ENCODE results near the gene C11orf68.

The C11orf68 gene

GRCh38 chr11:65886826-65887722 lies 31.8 kb downstream of the C11orf68 start:
- peaks cover 35% of the 10 kb centered on the region for H3K36me3 Mint-ChIP-seq
- H3K27me3 Mint-ChIP-seq: no peaks in the 10 kb centered on the region
- H3K4me1 Mint-ChIP-seq: peaks cover 63% of the 10 kb centered on the region
- no peaks in the 10 kb centered on the region for H3K9me3 Mint-ChIP-seq
- H3K4me3 Mint-ChIP-seq: peak overlapping the region; percentile 96
- peak overlapping the region; percentile 76 for H3K27ac Mint-ChIP-seq
- CTCF ChIA-PET: interaction anchor here (0.7 to 10.9 kb wide), 13 partner anchors 9 to 176 kb away, joined by 3 to 142 read pairs (median 7); partner anchors contain the start of genes CFL1, FOSL1, KAT5 and MUS81
- DNase-seq: no peak

DNA sequence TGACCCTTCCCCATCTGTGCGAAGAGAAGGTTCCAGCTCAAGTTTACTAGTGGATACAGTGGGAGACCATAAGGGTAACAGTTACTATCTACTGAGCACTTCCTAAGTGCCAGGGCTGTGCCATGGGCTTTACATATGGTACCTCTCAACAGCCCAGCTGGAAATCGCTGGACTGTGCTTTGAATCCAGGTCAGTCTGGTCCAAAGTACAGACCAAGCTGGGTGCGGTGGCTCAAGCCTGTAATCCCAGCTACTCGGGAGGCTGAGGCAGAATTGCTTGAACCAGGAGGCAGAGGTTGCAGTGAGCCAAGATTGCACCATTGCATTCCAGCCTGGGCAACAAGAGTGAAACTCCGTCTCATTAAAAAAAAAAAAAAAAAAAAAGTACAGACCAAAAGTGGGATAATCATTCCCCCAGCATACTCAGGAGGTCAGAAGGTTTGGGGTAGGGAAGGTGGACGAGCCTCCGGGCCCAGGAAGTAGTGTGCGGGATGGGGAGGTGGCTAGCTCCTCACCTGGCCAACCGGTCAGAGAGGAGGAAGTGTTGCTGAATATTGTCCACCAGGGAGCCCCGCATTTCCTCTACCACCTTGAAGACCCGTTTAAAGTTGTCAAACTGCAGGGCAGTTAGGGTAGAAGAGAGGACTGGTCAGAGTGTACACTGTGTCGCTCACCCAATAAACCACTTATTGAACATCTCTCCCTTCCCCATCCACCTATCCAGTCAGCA lies 32.9 kb downstream of the C11orf68 start:
- CTCF ChIA-PET: interaction anchor here (0.8 to 10.9 kb wide), 22 partner anchors 8 to 174 kb away, joined by 3 to 142 read pairs (median 10); partner anchors contain the start of genes BANF1, CATSPER1, CFL1 and EIF1AD
- Mint-ChIP-seq H3K27me3 (no peaks in the 10 kb centered on the region), H3K27ac (no peak overlapping the region), H3K4me1 (peaks cover 66% of the 10 kb centered on the region), H3K36me3 (peaks cover 35% of the 10 kb centered on the region), H3K9me3 (no peaks in the 10 kb centered on the region), H3K4me3 (peak overlapping the region; percentile 96)
- no peak for DNase-seq

- Mint-ChIP-seq H3K36me3 (peaks cover 35% of the 10 kb centered on the region), H3K4me3 (no peak overlapping the region), H3K9me3 (no peaks in the 10 kb centered on the region), H3K27ac (peak overlapping the region; percentile 58), H3K4me1 (peaks cover 72% of the 10 kb centered on the region), H3K27me3 (no peaks in the 10 kb centered on the region)
- no peak for DNase-seq
- CTCF ChIA-PET: interaction anchor here (0.8 to 10.9 kb wide), 33 partner anchors 8 to 173 kb away, joined by 3 to 142 read pairs (median 7); partner anchors contain the start of genes BANF1, C11orf68, CATSPER1 and CFL1
Measured at GRCh38 chr11:65885231-65885630, 33.6 kb downstream of the C11orf68 start.

GRCh38 chr11:65884716-65885092 lies 34.2 kb downstream of the C11orf68 start:
- Mint-ChIP-seq H3K4me1 (peaks cover 71% of the 10 kb centered on the region), H3K27me3 (no peaks in the 10 kb centered on the region), H3K27ac (peak overlapping the region; percentile 58), H3K36me3 (peaks cover 35% of the 10 kb centered on the region), H3K4me3 (no peak overlapping the region), H3K9me3 (no peaks in the 10 kb centered on the region)
- peak; percentile 88 for DNase-seq
- CTCF ChIA-PET: interaction anchor here (0.6 to 10.9 kb wide), 35 partner anchors 8 to 173 kb away, joined by 3 to 142 read pairs (median 7); partner anchors contain the start of genes C11orf68, CATSPER1, CFL1 and FOSL1

DNA sequence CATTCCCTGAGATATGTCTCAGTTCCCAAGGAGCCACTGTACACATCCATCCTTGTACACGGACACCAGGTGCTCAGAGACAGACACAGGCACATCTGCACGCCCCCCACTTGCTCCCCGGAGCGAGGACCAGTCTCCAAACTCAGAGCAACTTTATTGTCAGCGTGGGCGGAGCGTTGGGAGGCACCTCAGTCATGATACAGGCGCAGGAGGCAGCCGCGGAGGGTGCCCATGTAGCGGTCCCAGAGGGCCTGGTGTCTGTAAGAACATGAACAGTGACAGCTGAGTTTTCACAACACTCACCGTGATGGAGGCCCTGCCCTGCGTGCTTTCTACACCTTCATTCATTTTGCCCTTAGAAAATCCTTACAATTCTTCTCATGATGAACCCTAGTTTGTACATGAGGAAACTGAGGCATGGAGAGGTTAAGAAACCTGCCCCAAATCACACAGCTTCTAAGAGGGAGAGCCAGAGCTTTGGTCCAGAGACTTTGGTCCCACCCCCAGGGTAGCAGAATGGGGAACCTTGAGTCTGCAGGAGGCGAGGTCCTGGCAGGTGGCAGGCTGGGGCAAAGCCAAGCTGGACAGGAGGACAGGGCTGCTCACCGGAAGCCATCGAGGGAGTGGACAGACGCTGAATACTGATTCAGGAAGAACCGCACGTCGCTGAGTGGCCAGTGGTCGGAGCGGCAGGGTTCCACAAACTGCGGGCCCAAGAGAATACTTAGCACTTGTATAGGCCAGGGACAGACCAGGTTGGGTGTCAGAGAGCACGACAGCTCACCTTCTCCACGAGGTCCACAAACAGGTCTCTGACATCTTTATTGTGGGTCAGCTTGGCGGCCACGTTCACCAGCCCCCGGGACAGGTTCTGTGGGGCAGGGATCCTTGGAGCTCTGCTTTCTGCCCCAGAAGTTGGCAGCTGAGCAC lies 34.8 kb downstream of the C11orf68 start:
- Mint-ChIP-seq H3K27me3 (no peaks in the 10 kb centered on the region), H3K9me3 (no peaks in the 10 kb centered on the region), H3K36me3 (peaks cover 35% of the 10 kb centered on the region), H3K27ac (peak overlapping the region; percentile 58), H3K4me1 (peaks cover 71% of the 10 kb centered on the region), H3K4me3 (no peak overlapping the region)
- DNase-seq: no peak
- CTCF ChIA-PET: interaction anchor here (0.6 to 10.9 kb wide), 34 partner anchors 10 to 172 kb away, joined by 3 to 142 read pairs (median 6); partner anchors contain the start of genes C11orf68, CATSPER1, CFL1 and FOSL1

DNA sequence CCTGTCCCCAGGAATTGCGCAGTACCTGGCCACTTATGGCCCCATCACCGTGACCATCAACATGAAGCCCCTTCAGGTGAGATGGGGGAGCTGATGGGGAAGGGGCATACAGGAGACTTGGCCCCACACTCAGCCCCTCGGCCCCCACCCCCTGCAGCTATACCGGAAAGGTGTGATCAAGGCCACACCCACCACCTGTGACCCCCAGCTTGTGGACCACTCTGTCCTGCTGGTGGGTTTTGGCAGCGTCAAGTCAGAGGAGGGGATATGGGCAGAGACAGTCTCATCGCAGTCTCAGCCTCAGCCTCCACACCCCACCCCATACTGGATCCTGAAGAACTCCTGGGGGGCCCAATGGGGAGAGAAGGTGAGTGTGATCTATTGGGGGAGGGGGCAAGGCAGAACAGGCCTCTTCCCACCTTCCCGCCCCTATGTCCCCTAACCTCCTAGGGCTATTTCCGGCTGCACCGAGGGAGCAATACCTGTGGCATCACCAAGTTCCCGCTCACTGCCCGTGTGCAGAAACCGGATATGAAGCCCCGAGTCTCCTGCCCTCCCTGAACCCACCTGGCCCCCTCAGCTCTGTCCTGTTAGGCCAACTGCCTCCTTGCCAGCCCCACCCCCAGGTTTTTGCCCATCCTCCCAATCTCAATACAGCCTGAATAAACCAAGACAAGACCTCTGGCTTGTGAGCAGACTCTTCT lies 35.7 kb downstream of the C11orf68 start:
- peaks cover 34% of the 10 kb centered on the region for H3K36me3 Mint-ChIP-seq
- CTCF ChIA-PET: interaction anchor here (0.7 to 10.9 kb wide), 13 partner anchors 9 to 171 kb away, joined by 3 to 142 read pairs (median 14); partner anchors contain the start of genes CFL1, FOSL1, KAT5 and MUS81
- DNase-seq: no peak
- no peak overlapping the region for H3K27ac Mint-ChIP-seq
- no peak overlapping the region for H3K4me3 Mint-ChIP-seq
- H3K9me3 Mint-ChIP-seq: no peaks in the 10 kb centered on the region
- peaks cover 70% of the 10 kb centered on the region for H3K4me1 Mint-ChIP-seq
- H3K27me3 Mint-ChIP-seq: no peaks in the 10 kb centered on the region

DNA sequence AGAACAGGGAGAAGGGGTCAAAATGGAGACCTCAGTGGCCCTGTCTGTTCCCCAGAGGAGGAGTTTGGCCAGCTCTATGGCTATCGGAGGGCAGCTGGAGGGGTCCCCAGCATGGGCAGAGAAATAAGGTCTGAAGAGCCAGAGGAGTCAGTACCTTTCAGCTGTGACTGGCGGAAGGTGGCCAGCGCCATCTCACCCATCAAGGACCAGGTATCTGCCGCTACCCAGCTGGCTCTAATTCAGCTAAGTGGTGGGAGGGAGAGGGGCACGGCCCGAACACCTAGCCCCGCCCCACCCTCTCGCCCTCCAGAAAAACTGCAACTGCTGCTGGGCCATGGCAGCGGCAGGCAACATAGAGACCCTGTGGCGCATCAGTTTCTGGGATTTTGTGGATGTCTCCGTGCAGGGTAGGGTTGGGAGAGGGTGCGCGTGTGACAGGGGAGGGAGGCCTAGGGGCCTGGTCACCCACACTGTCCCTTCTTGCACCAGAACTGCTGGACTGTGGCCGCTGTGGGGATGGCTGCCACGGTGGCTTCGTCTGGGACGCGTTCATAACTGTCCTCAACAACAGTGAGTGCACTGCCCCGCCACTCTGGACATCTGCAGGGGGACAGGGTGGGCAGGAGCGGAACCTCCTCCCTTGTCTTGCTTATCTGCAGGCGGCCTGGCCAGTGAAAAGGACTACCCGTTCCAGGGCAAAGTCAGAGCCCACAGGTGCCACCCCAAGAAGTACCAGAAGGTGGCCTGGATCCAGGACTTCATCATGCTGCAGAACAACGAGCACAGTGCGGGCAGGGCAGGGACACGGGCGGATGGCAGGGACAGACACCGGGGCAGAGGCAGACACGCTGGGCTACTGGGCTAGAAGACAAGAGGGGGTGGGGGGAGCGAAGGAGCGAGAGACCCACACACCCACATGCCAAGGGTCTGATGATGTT lies 36.5 kb downstream of the C11orf68 start:
- no peak for DNase-seq
- no peaks in the 10 kb centered on the region for H3K27me3 Mint-ChIP-seq
- H3K36me3 Mint-ChIP-seq: peaks cover 31% of the 10 kb centered on the region
- H3K27ac Mint-ChIP-seq: peak overlapping the region; percentile 16
- no peaks in the 10 kb centered on the region for H3K9me3 Mint-ChIP-seq
- CTCF ChIA-PET: interaction anchor here (1.4 to 10.9 kb wide), 6 partner anchors 8 to 106 kb away, joined by 4 to 142 read pairs (median 57); partner anchors contain the start of genes CCDC85B, CFL1, FOSL1 and MUS81
- peaks cover 68% of the 10 kb centered on the region for H3K4me1 Mint-ChIP-seq
- no peak overlapping the region for H3K4me3 Mint-ChIP-seq

DNA sequence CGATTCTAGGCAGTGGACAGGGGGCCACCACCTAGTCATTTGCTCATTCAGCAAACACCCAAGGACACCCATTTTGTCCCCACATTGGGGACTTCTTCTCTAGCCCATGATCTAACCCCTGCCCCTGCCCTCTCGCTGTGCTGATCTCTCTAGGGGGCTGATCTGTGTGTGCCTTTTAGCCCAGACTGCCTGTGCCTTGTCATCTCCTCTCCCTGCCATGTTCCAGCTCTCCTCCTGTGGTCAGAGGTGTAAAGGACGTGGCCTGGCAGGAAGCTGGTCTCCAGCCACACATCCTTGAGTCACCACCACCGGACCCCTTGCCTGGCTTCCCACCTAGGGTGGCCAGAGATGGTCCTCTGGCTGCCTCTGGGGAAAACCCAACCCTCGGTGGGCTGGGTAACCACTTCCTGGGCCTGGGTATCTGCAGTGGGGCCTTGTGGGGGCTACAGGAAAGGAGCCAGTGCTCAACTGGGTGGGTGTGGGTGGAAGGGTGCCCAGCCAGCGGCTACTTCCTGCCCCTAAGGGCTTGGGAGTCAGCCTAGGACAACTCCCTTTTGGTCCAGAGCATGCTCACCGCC lies 37.9 kb downstream of the C11orf68 start:
- Mint-ChIP-seq H3K27ac (peak overlapping the region; percentile 85), H3K9me3 (no peaks in the 10 kb centered on the region), H3K4me1 (peaks cover 63% of the 10 kb centered on the region), H3K27me3 (no peaks in the 10 kb centered on the region), H3K4me3 (peak overlapping the region; percentile 75), H3K36me3 (peaks cover 19% of the 10 kb centered on the region)
- CTCF ChIA-PET: interaction anchor here (1.4 to 7.8 kb wide), 3 partner anchors 9 to 107 kb away, joined by 4 to 126 read pairs (median 7); partner anchors contain the start of genes CCDC85B and MUS81
- no peak for DNase-seq

DNA sequence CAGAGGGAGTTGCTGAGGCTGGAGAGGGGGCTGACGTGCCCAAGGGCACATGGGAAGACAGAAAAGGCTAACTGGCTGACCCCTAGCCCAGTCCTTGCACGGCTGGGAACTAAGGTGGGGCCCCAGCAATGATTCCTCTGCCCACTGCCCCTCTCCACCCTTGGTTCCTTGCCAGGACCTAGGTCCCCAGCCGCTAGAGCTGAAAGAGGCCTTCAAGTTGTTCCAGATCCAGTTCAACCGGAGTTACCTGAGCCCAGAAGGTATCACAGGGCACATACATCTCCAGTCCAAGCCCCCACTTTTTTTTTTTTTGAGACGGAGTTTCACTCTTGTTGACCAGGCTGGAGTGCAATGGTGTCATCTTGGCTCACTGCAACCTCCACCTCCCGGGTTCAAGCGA lies 38.8 kb downstream of the C11orf68 start:
- H3K4me1 Mint-ChIP-seq: peaks cover 59% of the 10 kb centered on the region
- H3K9me3 Mint-ChIP-seq: no peaks in the 10 kb centered on the region
- CTCF ChIA-PET: interaction anchor here (0.6 to 7.8 kb wide), 2 partner anchors 108 to 371 kb away, joined by 3 to 126 read pairs; no protein-coding TSS in a partner anchor
- H3K4me3 Mint-ChIP-seq: peak overlapping the region; percentile 75
- no peak for DNase-seq
- H3K27me3 Mint-ChIP-seq: no peaks in the 10 kb centered on the region
- H3K27ac Mint-ChIP-seq: no peak overlapping the region
- H3K36me3 Mint-ChIP-seq: peaks cover 11% of the 10 kb centered on the region

DNA sequence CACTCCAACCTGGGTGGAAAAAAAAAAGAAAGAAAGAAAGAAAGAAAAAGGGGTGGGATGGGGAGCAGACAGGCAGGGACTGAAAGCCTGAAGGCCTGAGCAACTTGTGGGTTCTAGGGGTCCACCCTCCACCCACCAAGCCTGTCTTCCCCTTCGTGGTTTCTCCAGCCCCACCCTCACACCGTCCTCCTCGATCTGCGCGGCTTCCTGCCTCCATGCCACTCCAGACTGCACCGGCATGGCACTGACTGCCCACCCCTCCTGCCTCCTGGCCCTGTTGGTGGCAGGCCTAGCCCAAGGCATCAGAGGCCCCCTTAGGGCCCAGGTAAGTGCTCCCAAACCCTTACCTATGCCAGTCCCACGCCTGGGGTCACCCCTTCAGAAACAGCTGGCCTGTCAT lies 39.2 kb downstream of the C11orf68 start, which contains the start of gene CTSW:
Gene CTSW, plus strand, starts transcription at position 221 of the 400 bp plus-strand sequence. Its CDS starts 18 bp downstream, at position 239.
- Mint-ChIP-seq H3K4me3 (peak within 1 kb of the TSS; percentile 75), H3K9me3 (no peaks in the 10 kb centered on the region), H3K4me1 (peaks cover 55% of the 10 kb centered on the region), H3K27ac (peak within 1 kb of the TSS; percentile 85), H3K36me3 (peaks cover 7% of the 10 kb centered on the region), H3K27me3 (no peaks in the 10 kb centered on the region)
- CTCF ChIA-PET: interaction anchor here (0.6 to 7.8 kb wide), 3 partner anchors 20 to 371 kb away, joined by 3 to 126 read pairs (median 7); partner anchors contain the start of gene MUS81
- peak; percentile 68 for DNase-seq
